Stimulated activated effector memory CD8-positive, alpha-beta T cell treated with anti-CD3 and anti-CD28 coated beads, Interleukin-12 subunit alpha, Interleukin-12 subunit beta, amount 100 ng/mL, for 72 hours (primary cell): ENCODE measurements around the gene ZNF677.
"Not testable (repeated sequence)": the region's sequence is repeated elsewhere in the genome, so short reads cannot be mapped to it uniquely, and the experiment has no call there.

ENCODE experiments used
- ATAC-seq: fragments of 150-1000 bp; cut with Tn5 transposase; 2 replicates; pipeline ENCODE4 v1.10.0; 2021
- DNase-seq, 2 donors: peaks; one replicate each; pipeline ENCODE4 v3.0.0; 2021 to 2022; ENCODE audit warnings: low spot score in 2 of 2
- H3K27ac Mint-ChIP-seq: one replicate; pipeline ENCODE4 v1.8.0; 2022; ENCODE audit warnings: mild to moderate bottlenecking, mixed read lengths
- H3K36me3 Mint-ChIP-seq: one replicate; pipeline ENCODE4 v1.8.0; 2022; ENCODE audit warnings: mild to moderate bottlenecking, mixed read lengths
- H3K4me1 Mint-ChIP-seq: one replicate; pipeline ENCODE4 v1.8.0; 2022; ENCODE audit warnings: mixed read lengths
- H3K4me3 Mint-ChIP-seq: one replicate; pipeline ENCODE4 v1.8.0; 2022; ENCODE audit warnings: mild to moderate bottlenecking, mixed read lengths
- H3K9me3 Mint-ChIP-seq: one replicate; pipeline ENCODE4 v1.8.0; 2022; ENCODE audit warnings: mixed read lengths

The ZNF677 gene

DNA sequence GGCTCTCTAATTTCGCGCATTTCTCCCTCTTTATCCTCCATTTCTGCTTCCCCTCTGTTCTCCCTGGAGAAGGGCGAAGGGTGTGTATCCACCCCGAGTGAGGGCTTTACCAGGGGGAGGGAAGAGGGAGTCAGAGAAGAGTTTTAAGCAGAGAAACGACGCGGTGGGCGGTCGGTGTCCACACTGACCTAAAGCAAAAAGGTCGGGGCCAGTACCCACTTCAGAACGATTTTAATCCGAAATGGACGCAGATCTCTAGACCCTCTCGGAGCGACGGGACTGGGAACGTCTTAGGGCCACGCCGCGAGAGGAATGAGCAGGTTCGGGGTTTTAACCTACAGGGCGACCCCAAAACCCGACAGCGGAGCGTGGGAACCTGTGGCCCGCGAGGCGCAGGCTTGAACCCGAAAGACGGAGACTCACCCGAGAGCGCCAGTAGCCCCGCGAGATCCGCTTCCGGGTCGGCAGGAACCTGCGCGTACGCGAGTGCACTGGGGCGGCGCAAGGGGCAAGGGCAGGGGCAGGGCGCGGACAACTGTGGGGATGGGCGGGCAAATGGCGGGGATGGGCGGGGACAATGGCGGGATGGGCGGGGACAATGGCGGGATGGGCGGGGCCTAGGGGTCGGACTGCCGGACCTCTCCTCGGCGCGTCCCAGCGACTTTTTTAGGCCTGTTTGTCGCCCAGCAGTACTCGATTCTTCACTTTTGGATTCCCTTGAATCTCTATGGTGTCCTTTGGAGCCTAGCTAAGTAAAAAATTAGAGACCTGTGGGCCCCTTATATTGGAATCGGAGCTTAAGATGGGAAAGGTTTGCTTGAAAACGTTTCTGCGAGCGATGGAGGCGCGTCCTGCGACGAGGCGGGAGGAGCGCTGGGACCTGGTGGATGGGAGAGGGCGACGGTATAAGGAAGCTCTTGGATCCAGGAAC is at the start of gene ZNF677:
ZNF677 (minus strand) TSS at position 463 of the 931 bp plus-strand sequence. CDS start 3,323 bp downstream, outside the sequence.
- H3K4me3 Mint-ChIP-seq = peak within 1 kb of the TSS; percentile 77
- DNase-seq (peak; percentile 31 to 79), ATAC-seq (peak; percentile 100)
- H3K9me3 Mint-ChIP-seq = peaks cover 27% of the 10 kb centered on the region
- H3K4me1 Mint-ChIP-seq = peaks cover 12% of the 10 kb centered on the region
- peaks cover 26% of the 10 kb centered on the region for H3K36me3 Mint-ChIP-seq
- H3K27ac Mint-ChIP-seq = no peak within 1 kb of the TSS

DNA sequence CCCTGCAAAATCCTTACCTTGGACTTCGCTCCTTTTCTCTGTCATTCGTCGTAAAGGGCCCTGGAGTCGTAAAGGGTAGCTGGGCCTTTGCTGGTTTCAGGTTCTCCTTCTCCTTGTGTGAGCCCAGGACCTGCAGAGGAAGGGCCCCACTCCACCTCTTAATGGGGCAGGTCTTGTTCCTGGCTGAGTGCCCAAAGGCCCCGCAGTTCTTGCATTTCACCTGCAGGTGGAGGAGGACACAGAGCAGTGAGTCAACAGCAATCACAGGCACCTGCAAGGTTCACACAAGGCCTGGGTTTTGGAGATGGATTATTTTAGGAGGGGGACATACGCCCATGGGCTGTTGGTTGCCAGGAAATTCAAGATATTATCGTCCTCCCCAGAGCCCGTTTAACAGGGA is 46.7 kb upstream of the ZNF677 start:
- H3K4me1 Mint-ChIP-seq, H3K27ac Mint-ChIP-seq, H3K9me3 Mint-ChIP-seq, H3K4me3 Mint-ChIP-seq, ATAC-seq, DNase-seq, H3K36me3 Mint-ChIP-seq: not testable (repeated sequence)

DNA sequence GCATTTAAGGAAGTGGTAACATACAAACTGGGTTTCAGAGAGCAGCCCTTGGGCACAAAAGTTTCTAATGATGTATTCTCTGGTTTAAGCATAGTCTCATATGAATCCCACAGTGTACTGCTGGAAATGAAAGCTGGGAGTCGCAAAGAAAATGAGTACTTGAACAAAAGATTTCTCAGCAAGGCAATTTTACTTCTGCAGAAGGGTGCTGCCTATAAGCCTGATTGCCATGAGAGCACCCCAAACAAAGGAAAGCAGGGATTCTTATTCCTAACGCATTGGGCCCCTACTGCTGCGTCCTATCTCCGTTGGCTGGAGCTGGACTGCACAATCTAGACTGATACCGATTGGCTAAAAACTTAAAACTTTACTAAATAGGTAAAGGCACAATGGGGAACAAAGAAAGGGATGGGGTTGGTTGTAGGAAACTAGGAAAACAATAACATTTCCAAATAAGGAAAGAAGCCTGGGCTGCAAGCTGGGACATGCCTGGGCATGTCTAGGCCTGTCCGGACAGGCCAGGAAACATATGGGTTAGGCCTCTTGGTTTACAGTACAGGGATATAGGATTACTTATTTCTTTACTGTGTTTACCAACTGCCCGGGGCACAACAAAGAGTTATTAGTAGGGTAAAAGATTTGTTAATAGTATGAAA is 40.2 kb upstream of the ZNF677 start:
- Mint-ChIP-seq H3K4me1 (no peaks in the 10 kb centered on the region), H3K4me3 (no peak overlapping the region), H3K9me3 (peaks cover 19% of the 10 kb centered on the region), H3K36me3 (no peaks in the 10 kb centered on the region), H3K27ac (no peak overlapping the region)
- DNase-seq (no peak), ATAC-seq (no peak)

DNA sequence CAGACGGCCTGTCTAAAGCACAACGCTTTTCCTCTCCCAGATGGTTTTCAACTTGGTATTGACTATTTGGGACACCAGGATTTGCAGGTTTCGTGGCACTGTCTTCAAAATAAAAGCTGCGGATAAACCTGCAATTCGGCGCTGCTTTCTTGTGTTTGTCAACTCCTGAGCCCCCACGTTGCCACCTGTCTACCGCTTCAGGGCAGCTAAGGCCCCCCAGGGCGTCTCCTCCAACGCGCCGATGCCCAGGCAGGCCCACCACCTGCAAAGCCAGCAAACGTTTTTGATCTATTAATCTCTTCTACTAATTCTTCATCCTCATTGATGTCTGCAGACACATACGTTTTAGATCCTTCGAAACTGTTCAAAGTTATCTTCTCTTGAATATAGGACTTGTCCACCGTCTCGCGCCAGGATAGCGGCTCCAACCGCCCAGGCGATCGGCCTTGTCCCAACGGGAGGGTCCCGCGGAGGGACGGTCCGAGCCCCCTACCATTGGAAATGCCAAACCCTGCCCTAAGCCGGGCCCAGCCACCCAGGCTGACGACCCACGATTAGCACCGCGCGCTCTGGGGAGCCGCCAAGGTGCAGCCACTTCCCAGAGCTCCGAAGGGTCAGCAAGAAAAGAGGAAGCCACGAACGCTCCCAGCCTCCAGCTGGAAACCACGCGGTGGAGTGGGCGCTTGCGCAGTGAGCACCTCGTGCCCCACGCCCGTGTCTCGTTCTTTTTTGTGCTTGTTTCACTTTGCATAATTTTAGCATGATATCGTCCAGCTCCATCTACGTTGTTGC is 36.3 kb upstream of the ZNF677 start:
- no peak for ATAC-seq
- no peak for DNase-seq
- no peaks in the 10 kb centered on the region for H3K4me1 Mint-ChIP-seq
- H3K36me3 Mint-ChIP-seq = no peaks in the 10 kb centered on the region
- no peak overlapping the region for H3K4me3 Mint-ChIP-seq
- H3K9me3 Mint-ChIP-seq = peaks cover 18% of the 10 kb centered on the region
- no peak overlapping the region for H3K27ac Mint-ChIP-seq

- Mint-ChIP-seq H3K27ac (no peak overlapping the region), H3K4me3 (no peak overlapping the region), H3K36me3 (no peaks in the 10 kb centered on the region), H3K4me1 (no peaks in the 10 kb centered on the region), H3K9me3 (peaks cover 8% of the 10 kb centered on the region)
- ATAC-seq (no peak), DNase-seq (no peak)
Observed at GRCh38 chr19:53285087-53285486, 30.4 kb upstream of the ZNF677 start.

- not testable (repeated sequence) for H3K4me3 Mint-ChIP-seq, H3K4me1 Mint-ChIP-seq, H3K27ac Mint-ChIP-seq, ATAC-seq, H3K36me3 Mint-ChIP-seq, H3K9me3 Mint-ChIP-seq, DNase-seq
Observed at GRCh38 chr19:53281947-53282346, 27.3 kb upstream of the ZNF677 start.

- Mint-ChIP-seq H3K27ac (no peak overlapping the region), H3K36me3 (no peaks in the 10 kb centered on the region), H3K9me3 (peaks cover 23% of the 10 kb centered on the region), H3K4me3 (no peak overlapping the region), H3K4me1 (no peaks in the 10 kb centered on the region)
- ATAC-seq = no peak
- no peak for DNase-seq
Observed at GRCh38 chr19:53275480-53275879, 20.8 kb upstream of the ZNF677 start.

DNA sequence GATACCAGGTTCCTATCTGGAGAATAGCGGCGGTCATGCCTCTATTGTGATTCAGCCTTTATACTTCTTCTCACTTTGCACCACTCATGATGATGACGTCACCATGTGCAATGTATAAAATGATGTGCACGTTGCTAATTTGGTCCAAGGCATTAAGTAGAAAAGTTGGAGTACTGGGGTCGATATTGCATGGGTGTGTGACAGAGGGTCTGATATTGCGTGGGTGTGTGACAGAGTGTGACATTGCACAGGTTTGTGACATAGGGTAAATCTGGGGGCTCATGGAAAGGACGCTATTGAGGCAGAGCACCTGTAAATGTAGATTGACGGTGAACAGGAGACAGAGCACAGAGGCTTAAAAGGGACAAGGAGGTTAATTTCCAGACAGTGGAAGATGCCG is 17.4 kb upstream of the ZNF677 start:
- peaks cover 22% of the 10 kb centered on the region for H3K9me3 Mint-ChIP-seq
- ATAC-seq (no peak), DNase-seq (peak in 1 of 2 donors; percentile 2)
- H3K4me3 Mint-ChIP-seq = no peak overlapping the region
- H3K4me1 Mint-ChIP-seq = no peaks in the 10 kb centered on the region
- H3K27ac Mint-ChIP-seq = no peak overlapping the region
- H3K36me3 Mint-ChIP-seq = no peaks in the 10 kb centered on the region

- peaks cover 26% of the 10 kb centered on the region for H3K9me3 Mint-ChIP-seq
- not testable (repeated sequence) for H3K4me3 Mint-ChIP-seq, H3K4me1 Mint-ChIP-seq, H3K36me3 Mint-ChIP-seq, H3K27ac Mint-ChIP-seq, DNase-seq, ATAC-seq
Observed at GRCh38 chr19:53269861-53270260, 15.2 kb upstream of the ZNF677 start.

DNA sequence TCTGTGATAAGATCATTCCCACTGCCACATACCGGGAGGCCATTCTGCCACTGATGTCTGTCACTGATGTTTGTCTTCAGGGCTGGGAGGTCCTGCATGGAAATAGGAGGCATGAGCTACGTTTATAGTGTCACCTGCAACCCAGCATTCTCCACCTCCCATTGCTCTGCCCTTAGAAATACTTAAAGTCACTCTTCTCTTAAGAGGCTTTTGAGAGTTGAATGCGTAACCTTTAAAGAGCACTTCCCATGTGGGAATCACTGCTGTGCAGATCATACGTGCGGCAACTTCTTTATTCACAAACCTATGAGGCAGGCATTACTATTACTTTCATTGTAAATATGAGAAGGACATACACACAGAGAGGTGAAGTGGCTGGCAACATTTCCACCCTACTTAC is 12.9 kb upstream of the ZNF677 start, which contains the start of gene VN1R4:
VN1R4 (minus strand) TSS at position 101 of the 400 bp plus-strand sequence; CDS start at position 43, 58 bp downstream.
- not testable (repeated sequence) for ATAC-seq, H3K27ac Mint-ChIP-seq, H3K4me1 Mint-ChIP-seq, H3K4me3 Mint-ChIP-seq, DNase-seq, H3K36me3 Mint-ChIP-seq
- H3K9me3 Mint-ChIP-seq = peaks cover 22% of the 10 kb centered on the region

DNA sequence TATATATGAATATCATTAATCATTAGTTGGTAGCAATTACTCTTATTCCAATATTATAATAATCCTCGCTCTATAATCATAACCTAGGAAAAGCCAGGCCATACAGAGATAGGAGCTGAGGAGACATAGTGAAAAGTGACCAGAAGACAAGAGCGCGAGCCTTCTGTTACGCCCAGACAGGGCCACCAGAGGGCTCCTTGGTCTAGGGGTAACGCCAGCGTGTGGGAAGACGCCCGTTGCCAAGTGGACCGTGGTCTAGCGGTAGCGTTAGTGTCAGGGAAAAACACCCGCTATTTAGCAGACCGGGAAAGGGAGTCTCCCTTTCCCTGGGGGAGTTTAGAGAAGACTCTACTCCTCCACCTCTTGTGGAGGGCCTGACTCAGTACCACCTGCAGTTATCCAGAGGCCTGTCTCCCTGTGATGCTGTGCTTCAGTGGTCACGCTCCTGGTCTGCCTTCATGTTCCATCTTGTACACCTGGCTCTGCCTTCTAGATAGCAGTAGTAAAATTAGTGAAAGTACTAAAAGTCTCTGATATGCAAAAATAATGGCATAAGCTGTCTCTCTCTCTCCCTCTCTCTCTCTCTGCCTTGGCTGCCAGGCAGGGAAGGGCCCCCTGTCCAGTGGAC is 3.2 kb upstream of the ZNF677 start, which contains the start of gene VN1R2:
VN1R2 (plus strand) TSS at position 578 of the 628 bp plus-strand sequence. CDS start 84 bp downstream, outside the sequence.
- peaks cover 12% of the 10 kb centered on the region for H3K4me1 Mint-ChIP-seq
- DNase-seq, H3K4me3 Mint-ChIP-seq, H3K36me3 Mint-ChIP-seq, ATAC-seq, H3K27ac Mint-ChIP-seq: not testable (repeated sequence)
- H3K9me3 Mint-ChIP-seq = peaks cover 17% of the 10 kb centered on the region

GRCh38 chr19:53246498-53246897 is 8.2 kb downstream of the ZNF677 start:
- Mint-ChIP-seq H3K9me3 (peaks cover 39% of the 10 kb centered on the region), H3K4me3 (no peak overlapping the region)

DNA sequence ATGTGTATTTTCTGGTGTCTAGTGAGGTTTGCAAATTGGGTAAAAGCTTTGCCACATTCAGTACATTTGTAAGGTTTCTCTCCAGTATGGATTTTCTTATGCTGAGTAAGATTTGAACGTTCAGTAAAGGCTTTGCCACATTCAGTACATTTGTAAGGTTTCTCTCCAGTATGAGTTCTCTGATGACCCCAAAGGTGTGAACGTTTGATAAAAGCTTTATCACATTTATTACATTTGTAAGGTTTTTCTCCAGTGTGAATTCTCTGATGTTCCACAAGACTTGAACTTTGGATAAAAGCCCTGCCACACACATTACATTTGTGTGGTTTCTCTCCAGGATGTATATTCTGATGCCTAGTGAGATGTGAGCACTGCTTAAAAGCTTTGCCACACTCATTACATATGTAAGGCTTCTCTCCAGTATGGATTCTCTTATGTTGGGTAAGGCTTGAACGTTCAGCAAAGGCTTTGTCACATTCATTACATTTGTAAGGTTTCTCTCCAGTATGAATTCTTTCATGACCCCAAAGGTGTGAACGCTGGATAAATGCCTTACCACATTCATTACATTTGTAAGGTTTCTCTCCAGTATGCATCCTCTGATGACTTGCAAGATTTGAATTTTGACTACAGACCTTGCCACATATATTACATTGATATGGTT is 17.4 kb downstream of the ZNF677 start:
- H3K36me3 Mint-ChIP-seq = no peaks in the 10 kb centered on the region
- peaks cover 44% of the 10 kb centered on the region for H3K9me3 Mint-ChIP-seq
- DNase-seq (no peak), ATAC-seq (no peak)
- H3K4me3 Mint-ChIP-seq = no peak overlapping the region
- no peak overlapping the region for H3K27ac Mint-ChIP-seq
- no peaks in the 10 kb centered on the region for H3K4me1 Mint-ChIP-seq

More at GRCh38 chr19:53246498-53246897, 8.2 kb downstream of the ZNF677 start:
- no peak overlapping the region for H3K27ac Mint-ChIP-seq
- H3K36me3 Mint-ChIP-seq = peaks cover 21% of the 10 kb centered on the region
- DNase-seq (no peak), ATAC-seq (no peak)
- no peaks in the 10 kb centered on the region for H3K4me1 Mint-ChIP-seq

GRCh38 chr19:53224606-53225005 is 30.1 kb downstream of the ZNF677 start:
- H3K9me3 Mint-ChIP-seq = peaks cover 26% of the 10 kb centered on the region

More at GRCh38 chr19:53224606-53225005, 30.1 kb downstream of the ZNF677 start:
- H3K27ac Mint-ChIP-seq = no peak overlapping the region
- no peaks in the 10 kb centered on the region for H3K36me3 Mint-ChIP-seq
- H3K4me3 Mint-ChIP-seq = no peak overlapping the region
- no peaks in the 10 kb centered on the region for H3K4me1 Mint-ChIP-seq
- ATAC-seq (no peak), DNase-seq (no peak)
